Measurements from ENCODE around the gene PCGF5.
"Not testable (repeated sequence)": the region's sequence is repeated elsewhere in the genome, so short reads cannot be mapped to it uniquely, and the experiment has no call there.

Gene PCGF5

DNA sequence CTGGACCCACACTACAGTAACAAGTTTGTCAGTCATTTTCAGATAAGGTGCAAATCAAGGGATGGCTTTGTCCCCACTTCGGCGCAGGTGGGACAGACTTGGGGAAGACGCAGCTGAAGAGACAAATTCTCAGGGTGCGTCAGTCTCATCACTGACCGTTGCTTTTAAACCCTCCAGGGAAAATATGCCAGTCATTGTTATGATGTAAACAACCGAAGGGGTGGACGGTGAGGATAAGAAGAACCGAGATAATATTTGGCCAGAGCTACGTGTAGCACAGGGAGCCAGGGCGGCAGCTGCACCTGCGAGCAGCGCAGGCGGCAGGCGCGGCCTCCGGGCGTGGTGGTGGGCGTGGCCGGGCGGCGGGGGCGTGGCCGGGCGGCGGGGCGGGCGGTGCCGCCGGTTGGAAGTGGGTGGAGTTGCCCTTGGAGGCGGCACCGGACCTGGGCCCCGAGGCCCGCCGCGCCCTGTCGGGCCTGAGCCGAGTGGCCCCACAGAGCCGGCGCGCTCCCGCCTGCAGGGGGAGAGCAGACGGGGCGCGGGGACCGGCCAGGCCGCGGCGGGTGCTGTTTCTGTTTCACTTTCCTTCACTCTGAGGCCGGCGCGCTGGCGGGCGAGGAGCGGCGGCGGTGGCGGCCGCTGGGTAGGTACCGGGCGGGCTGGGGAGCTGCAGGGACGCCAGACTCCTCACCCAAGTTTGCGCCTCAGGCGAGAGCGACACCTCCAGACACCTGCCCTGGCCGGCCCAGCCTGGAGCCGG is at the start of gene PCGF5:
Gene PCGF5, plus strand, starts transcription at position 470 of the 760 bp plus-strand sequence. CDS start 2,209 bp downstream, outside the sequence.
- peak; percentile 77 to 84 (median 81) for DNase-seq (ENCODE audit: low read depth in 3 of 3)

GRCh38 chr10:91171485-91171884 is 49.0 kb upstream of the PCGF5 start:
- DNase-seq (ENCODE audit: low read depth in 3 of 3) = no peak

- DNase-seq (ENCODE audit: low read depth in 3 of 3) = no peak
Measured at GRCh38 chr10:91172348-91172747, 48.1 kb upstream of the PCGF5 start.

GRCh38 chr10:91185239-91185875 is 35.1 kb upstream of the PCGF5 start:
- DNase-seq (ENCODE audit: low read depth in 3 of 3) = no peak

- DNase-seq (ENCODE audit: low read depth in 3 of 3) = no peak
Measured at GRCh38 chr10:91187156-91187555, 33.3 kb upstream of the PCGF5 start.

DNA sequence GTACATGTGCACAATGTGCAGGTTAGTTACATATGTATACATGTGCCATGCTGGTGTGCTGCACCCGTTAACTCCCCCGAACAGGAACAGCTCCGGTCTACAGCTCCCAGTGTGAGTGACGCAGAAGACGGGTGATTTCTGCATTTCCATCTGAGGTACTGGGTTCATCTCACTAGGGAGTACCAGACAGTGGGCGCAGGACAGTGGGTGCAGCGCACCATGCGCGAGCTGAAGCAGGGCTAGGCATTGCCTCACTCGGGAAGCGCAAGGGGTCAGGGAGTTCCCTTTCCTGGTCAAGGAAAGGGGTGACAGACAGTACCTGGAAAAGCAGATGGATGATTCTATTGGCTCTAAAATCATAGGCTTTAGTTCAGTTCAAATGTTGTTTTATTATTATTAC is 32.5 kb upstream of the PCGF5 start:
- DNase-seq (ENCODE audit: low read depth in 3 of 3) = not testable (repeated sequence)

- no peak for DNase-seq (ENCODE audit: low read depth in 3 of 3)
Measured at GRCh38 chr10:91188889-91189288, 31.6 kb upstream of the PCGF5 start.

GRCh38 chr10:91190388-91190870 is 30.0 kb upstream of the PCGF5 start:
- no peak for DNase-seq (ENCODE audit: low read depth in 3 of 3)

- DNase-seq (ENCODE audit: low read depth in 3 of 3) = no peak
Measured at GRCh38 chr10:91190876-91191583, 29.4 kb upstream of the PCGF5 start.

DNA sequence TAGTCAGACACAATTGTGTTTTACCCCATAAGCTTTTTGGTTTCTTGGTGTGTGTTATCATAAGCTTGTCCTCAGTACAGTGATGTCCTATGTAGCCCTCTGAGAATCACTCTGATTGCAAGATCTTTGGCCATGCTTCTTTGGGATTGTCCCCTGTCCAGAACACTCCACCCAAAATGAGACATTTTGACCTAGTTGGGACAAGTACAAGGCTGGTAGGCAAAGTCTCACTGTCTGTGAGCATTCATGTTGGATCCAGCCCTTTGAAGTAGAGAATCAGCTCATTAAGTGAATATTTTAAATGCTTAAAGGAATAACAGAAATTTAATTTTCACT is 28.9 kb upstream of the PCGF5 start:
- DNase-seq (ENCODE audit: low read depth in 3 of 3) = no peak

GRCh38 chr10:91194497-91195179 is 25.8 kb upstream of the PCGF5 start:
- no peak for DNase-seq (ENCODE audit: low read depth in 3 of 3)

- DNase-seq (ENCODE audit: low read depth in 3 of 3) = no peak
Measured at GRCh38 chr10:91196268-91197048, 24.0 kb upstream of the PCGF5 start.

DNA sequence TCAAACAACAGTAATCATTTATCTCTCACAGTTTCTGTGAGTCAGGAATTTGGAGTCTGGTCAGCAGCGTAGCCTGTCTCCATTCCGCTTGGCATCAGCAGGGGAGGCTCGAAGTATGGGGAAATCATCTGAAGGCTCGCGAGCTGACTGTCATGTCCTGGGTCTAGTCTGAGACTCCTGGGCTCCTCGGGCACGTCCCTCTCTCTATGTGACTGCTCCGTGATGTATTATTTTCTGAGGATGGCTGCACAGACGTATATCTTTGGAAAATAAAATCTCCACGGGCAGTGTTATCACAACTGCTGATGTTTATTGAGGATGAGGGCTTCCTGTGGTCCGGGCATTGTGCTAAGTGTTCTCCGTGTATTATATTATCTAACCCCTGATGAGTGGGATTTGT is 23.3 kb upstream of the PCGF5 start:
- no peak for DNase-seq (ENCODE audit: low read depth in 3 of 3)

DNA sequence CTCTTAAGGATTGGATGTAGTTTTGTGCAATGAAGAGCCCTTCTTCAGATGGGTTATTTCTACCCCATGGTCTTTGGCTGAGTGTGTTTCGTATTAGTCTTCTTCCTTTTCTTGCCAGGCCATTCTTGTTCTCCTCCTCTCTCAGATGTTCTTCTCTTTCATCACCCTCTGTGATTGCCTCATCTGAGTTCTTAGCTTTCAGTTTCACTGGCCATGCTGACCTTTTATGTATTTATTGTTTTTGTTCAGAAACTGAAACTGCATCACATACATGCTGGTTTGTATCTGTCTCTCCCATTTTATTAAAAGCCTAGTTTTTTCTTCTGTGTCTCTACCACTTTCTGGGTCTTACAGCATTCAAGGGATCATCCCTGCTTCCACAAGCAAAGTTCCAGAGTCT is 21.7 kb upstream of the PCGF5 start:
- no peak for DNase-seq (ENCODE audit: low read depth in 3 of 3)

GRCh38 chr10:91200314-91201212 is 19.9 kb upstream of the PCGF5 start:
- DNase-seq (ENCODE audit: low read depth in 3 of 3) = no peak

DNA sequence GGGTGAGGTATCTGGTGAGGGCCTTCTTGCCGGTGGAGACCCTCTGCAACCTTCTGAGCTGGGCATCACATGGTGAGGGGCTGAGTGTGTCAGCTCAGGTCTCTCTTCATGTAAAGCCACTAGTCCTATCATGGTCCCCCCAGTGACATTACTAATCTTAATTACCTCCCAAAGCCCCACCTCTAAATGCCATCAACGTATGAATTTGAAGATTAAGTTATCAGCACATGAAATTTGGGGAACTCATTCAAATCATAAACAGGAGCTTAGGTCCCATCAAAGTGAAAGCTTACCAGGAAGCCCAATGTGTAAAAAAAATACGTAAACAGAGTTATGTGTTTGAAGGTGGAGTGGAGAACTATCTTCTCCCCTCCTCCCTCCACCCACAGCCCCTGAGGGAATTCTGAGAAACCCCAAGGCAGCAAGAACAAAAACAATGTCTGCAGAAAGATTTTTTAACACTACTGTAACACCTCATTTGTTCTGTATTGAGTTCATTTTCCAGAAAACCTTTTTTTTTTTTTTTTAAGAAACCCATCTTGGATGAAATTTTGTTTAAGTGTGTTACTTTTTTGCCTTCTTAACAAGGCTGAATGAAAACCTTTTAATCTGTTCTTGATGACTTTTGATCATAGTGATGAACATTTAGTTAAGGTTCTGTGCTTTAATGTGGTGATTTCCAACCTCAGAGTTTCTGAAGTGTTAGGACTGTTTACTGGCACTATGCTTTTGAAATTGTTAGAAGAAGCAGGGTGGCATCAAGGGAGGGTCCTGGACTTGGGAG is 19.1 kb upstream of the PCGF5 start:
- DNase-seq (ENCODE audit: low read depth in 3 of 3) = peak in 1 of 3 donors; percentile 30

DNA sequence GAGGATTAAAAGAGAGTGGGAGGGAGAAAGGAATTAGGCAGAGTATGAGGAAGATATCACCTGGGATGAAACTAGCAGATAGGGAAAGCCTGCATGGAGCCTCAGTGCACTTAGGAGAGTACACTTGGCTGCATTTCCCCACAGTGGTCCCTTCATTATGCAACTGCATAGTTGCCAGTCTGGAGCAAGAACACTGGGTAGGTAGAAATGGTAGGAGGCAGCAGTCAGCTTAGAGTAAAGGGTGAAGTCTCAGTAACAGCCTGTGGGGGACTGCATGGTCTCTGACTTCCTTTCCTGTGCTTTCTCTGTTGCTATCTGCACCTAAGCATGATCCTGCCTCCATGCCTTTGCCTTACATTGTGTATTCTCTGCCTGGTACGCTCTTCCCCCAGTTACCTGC is 14.0 kb upstream of the PCGF5 start:
- no peak for DNase-seq (ENCODE audit: low read depth in 3 of 3)

- DNase-seq (ENCODE audit: low read depth in 3 of 3) = no peak
Measured at GRCh38 chr10:91206837-91207474, 13.5 kb upstream of the PCGF5 start.

DNA sequence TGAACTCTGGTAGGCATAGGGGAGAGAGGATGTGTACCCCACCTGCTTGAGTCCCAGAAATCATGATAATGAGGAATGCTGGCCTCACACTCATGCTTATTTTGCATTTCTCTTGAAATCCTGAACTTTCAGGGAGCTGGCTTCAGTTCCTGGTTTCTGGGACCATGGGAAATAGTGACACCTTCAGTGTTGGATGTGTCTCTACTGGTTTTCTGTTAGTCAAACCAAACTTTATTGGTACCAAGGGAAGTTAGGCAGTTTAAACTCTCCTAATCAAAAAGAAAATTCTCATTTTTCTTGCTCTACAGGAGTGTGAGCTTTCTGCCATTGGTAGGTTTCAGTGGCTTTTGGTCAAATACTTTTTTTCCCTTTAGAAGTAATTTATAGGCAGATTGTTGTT is 11.8 kb upstream of the PCGF5 start:
- no peak for DNase-seq (ENCODE audit: low read depth in 3 of 3)
